H1 (cell line): ENCODE measurements around the gene DENND1A. TPM values are rescaled to one million over a fixed set of nuclear protein-coding genes. Genes with fewer than 3 reads are reported as not detected.

ENCODE experiments used
- CTCF ChIA-PET: fragments of 300-600 bp; sonication (Branson Sonifier 250); formaldehyde crosslinking; loops from one replicate; lab custom pipeline; 2021; ENCODE audit not compliant: partially characterized antibody; lab: Charles Lee
- POLR2A ChIA-PET: fragments of 300-600 bp; sonication (Branson Sonifier 250); formaldehyde crosslinking; loops from one replicate; lab custom pipeline; 2021; ENCODE audit warnings: inconsistent platforms; ENCODE audit not compliant: partially characterized antibody; lab: Charles Lee
- DNase-seq, 2 experiments: peaks; one replicate each; pipeline versions ENCODE4 v3.0.0 to v3.0.0-alpha.2; 2010 to 2022; ENCODE audit warnings: low spot score in 2 of 2, low read depth in 1 of 2, mixed read lengths in 1 of 2
- FAIRE-seq: peaks from 2 replicates; lab custom pipeline; 2011; peaks lifted over from hg19 to GRCh38; lab: Jason Lieb, UNC
- H2AFZ ChIP-seq: 2 replicates; pipeline ENCODE4 v1.8.1; 2012; ENCODE audit warnings: low read length, inconsistent platforms
- H2AK5ac ChIP-seq: 2 replicates; pipeline ENCODE4 v1.6.1; 2013; ENCODE audit warnings: low read depth, low read length
- H2BK120ac ChIP-seq: replicated peaks from 2 replicates; pipeline ENCODE3; 2013; ENCODE audit warnings: low read depth, low read length, inconsistent platforms
- H2BK12ac ChIP-seq: 2 replicates; pipeline ENCODE4 v1.6.1; 2013; ENCODE audit warnings: low read depth, low read length
- H2BK15ac ChIP-seq: 2 replicates; pipeline ENCODE4 v1.6.1; 2013; ENCODE audit warnings: low read length
- H2BK20ac ChIP-seq: 2 replicates; pipeline ENCODE4 v1.6.1; 2013; ENCODE audit warnings: low read length
- H2BK5ac ChIP-seq: 2 replicates; pipeline ENCODE4 v1.6.1; 2013; ENCODE audit warnings: low read depth, low read length
- H3K14ac ChIP-seq: 2 replicates; pipeline ENCODE4 v1.6.1; 2013; ENCODE audit warnings: inconsistent platforms; ENCODE audit not compliant: insufficient read length
- H3K18ac ChIP-seq: 2 replicates; pipeline ENCODE4 v1.6.1; 2013; ENCODE audit warnings: low read length; ENCODE audit errors: extremely low read depth
- H3K23ac ChIP-seq: 2 replicates; pipeline ENCODE4 v1.6.1; 2013; ENCODE audit warnings: inconsistent platforms; ENCODE audit not compliant: insufficient read length
- H3K23me2 ChIP-seq: 2 replicates; pipeline ENCODE4 v1.6.1; 2013; ENCODE audit warnings: low read depth, low read length
- H3K27ac ChIP-seq: 2 replicates; pipeline ENCODE4 v1.6.1; 2011; ENCODE audit warnings: low read depth, low read length, inconsistent platforms
- H3K27me3 ChIP-seq, 4 experiments: replicated peaks in 1 of 4; 1 replicate in 1 of 4; 2 replicates in 3 of 4; pipeline versions ENCODE4 v1.6.1 to v1.8.1; 2011 to 2013; ENCODE audit warnings: low read length in 3 of 4, mild to moderate bottlenecking in 3 of 4, inconsistent platforms in 2 of 4, mixed read lengths in 2 of 4, moderate library complexity in 1 of 4; ENCODE audit not compliant: control insufficient read depth in 3 of 4, insufficient read depth in 3 of 4; ENCODE audit errors: extremely low read depth in 1 of 4
- H3K36me3 ChIP-seq, 4 experiments: 2 replicates each; pipeline versions ENCODE4 v1.6.1 to v1.8.1; 2011 to 2013; ENCODE audit warnings: mild to moderate bottlenecking in 4 of 4, low read length in 3 of 4, moderate library complexity in 2 of 4, control low read depth in 1 of 4, inconsistent platforms in 1 of 4; ENCODE audit not compliant: insufficient read depth in 4 of 4, control insufficient read depth in 2 of 4
- H3K4ac ChIP-seq: replicated peaks from 2 replicates; pipeline ENCODE3; 2013; ENCODE audit warnings: low read length, low read depth, mixed read lengths, inconsistent platforms; ENCODE audit not compliant: insufficient read length
- H3K4me1 ChIP-seq, 4 experiments: replicated peaks in 1 of 4; 1 replicate in 1 of 4; 2 replicates in 3 of 4; pipeline versions ENCODE4 v1.6.1 to v1.8.1; 2011 to 2013; ENCODE audit warnings: low read length in 3 of 4, inconsistent platforms in 2 of 4, mixed read lengths in 1 of 4; ENCODE audit not compliant: insufficient read depth in 4 of 4, control insufficient read depth in 3 of 4
- H3K4me2 ChIP-seq, 2 experiments: 2 replicates each; pipeline versions ENCODE4 v1.6.1 to v1.8.1; 2011 to 2013; ENCODE audit warnings: low read depth in 2 of 2, low read length in 2 of 2, control low read depth in 1 of 2, inconsistent platforms in 1 of 2, mild to moderate bottlenecking in 1 of 2; ENCODE audit not compliant: insufficient read depth in 1 of 2
- H3K4me3 ChIP-seq, 4 experiments: fragments of 200-600, 300-600 bp in 1 of 4; sonication (generic), shearing (Covaris generic), sonication (Bioruptor Twin) in 1 of 4; 2 replicates each; pipeline versions ENCODE4 v1.5.1 to v1.8.1; 2011 to 2016; ENCODE audit warnings: low read length in 4 of 4, low read depth in 3 of 4, control low read depth in 2 of 4, inconsistent platforms in 2 of 4, mild to moderate bottlenecking in 2 of 4, mixed read lengths in 1 of 4, moderate library complexity in 1 of 4; ENCODE audit not compliant: insufficient read depth in 2 of 4; ENCODE audit errors: extremely low read depth in 1 of 4
- H3K56ac ChIP-seq: replicated peaks from 2 replicates; pipeline ENCODE3; 2013; ENCODE audit warnings: low read depth, mild to moderate bottlenecking, mixed read lengths, low read length, inconsistent platforms; ENCODE audit not compliant: insufficient read length
- H3K79me1 ChIP-seq: 2 replicates; pipeline ENCODE4 v1.6.1; 2013; ENCODE audit warnings: low read depth, low read length, control low read depth
- H3K79me2 ChIP-seq, 2 experiments: 2 replicates each; pipeline versions ENCODE4 v1.6.1 to v1.8.1; 2012 to 2013; ENCODE audit warnings: low read length in 2 of 2, mild to moderate bottlenecking in 2 of 2, inconsistent platforms in 1 of 2; ENCODE audit not compliant: insufficient read depth in 2 of 2, control insufficient read depth in 1 of 2
- H3K9ac ChIP-seq, 4 experiments: replicated peaks in 1 of 4; 1 replicate in 1 of 4; 2 replicates in 3 of 4; pipeline versions ENCODE4 v1.6.1 to v1.8.1; 2011 to 2013; ENCODE audit warnings: low read depth in 3 of 4, low read length in 3 of 4, control low read depth in 2 of 4, mild to moderate bottlenecking in 2 of 4, moderate library complexity in 2 of 4, inconsistent platforms in 1 of 4; ENCODE audit errors: extremely low read depth in 1 of 4
- H3K9me3 ChIP-seq, 2 experiments: 2 replicates each; pipeline versions ENCODE4 v1.6.1 to v1.8.1; 2012 to 2013; ENCODE audit warnings: mild to moderate bottlenecking in 2 of 2, moderate library complexity in 2 of 2, control low read depth in 1 of 2, inconsistent platforms in 1 of 2, low read depth in 1 of 2, low read length in 1 of 2, mixed read lengths in 1 of 2; ENCODE audit not compliant: insufficient read depth in 2 of 2
- H4K20me1 ChIP-seq, 2 experiments: replicated peaks in 1 of 2; 2 replicates each; pipeline versions ENCODE3 to v1.8.1; 2011 to 2013; ENCODE audit warnings: inconsistent platforms in 2 of 2, low read length in 2 of 2, mild to moderate bottlenecking in 1 of 2; ENCODE audit not compliant: insufficient read depth in 2 of 2, control insufficient read depth in 1 of 2
- H4K5ac ChIP-seq: 2 replicates; pipeline ENCODE4 v1.6.1; 2013; ENCODE audit warnings: low read length, low read depth, mixed read lengths, inconsistent platforms; ENCODE audit not compliant: insufficient read length
- H4K8ac ChIP-seq: 2 replicates; pipeline ENCODE4 v1.8.0; 2013; ENCODE audit warnings: mild to moderate bottlenecking, moderate library complexity, low read length, inconsistent platforms; ENCODE audit not compliant: insufficient read depth; ENCODE audit errors: extremely low read depth
- H4K91ac ChIP-seq: replicated peaks from 2 replicates; pipeline ENCODE3; 2013; ENCODE audit warnings: low read length, mixed read lengths, inconsistent platforms; ENCODE audit not compliant: insufficient read length
- ASH2L ChIP-seq: fragments of 200-600, 300-600 bp; sonication (generic); IDR thresholded peaks from one replicate; pipeline ENCODE4 v1.7.1; 2017; ENCODE audit warnings: low read length
- CBX8 ChIP-seq: fragments of 300-800, 300-1000 bp; sonication (generic); IDR thresholded peaks from 2 replicates; pipeline ENCODE4 v1.7.1; 2016; ENCODE audit warnings: low read depth, low read length, borderline replicate concordance
- CHD1 ChIP-seq: IDR thresholded peaks from 2 replicates; pipeline ENCODE4 v1.6.1; 2012; ENCODE audit warnings: low read depth, low read length, improper control_type of control experiment
- CREB1 ChIP-seq: IDR thresholded peaks from 2 replicates; pipeline ENCODE4 v1.6.1; 2012; ENCODE audit warnings: inconsistent platforms
- FOSL1 ChIP-seq: IDR thresholded peaks from 2 replicates; pipeline ENCODE4 v1.6.1; 2011; ENCODE audit warnings: mild to moderate bottlenecking, low read depth, low read length, moderate library complexity; ENCODE audit not compliant: insufficient read depth
- GABPA ChIP-seq: IDR thresholded peaks from 2 replicates; pipeline ENCODE4 v1.6.1; 2011; ENCODE audit warnings: mild to moderate bottlenecking, low read length, moderate library complexity, borderline replicate concordance; ENCODE audit not compliant: insufficient read depth
- KDM1A ChIP-seq: fragments of 200-600, 300-600 bp; sonication (generic); IDR thresholded peaks from 2 replicates; pipeline ENCODE4 v1.7.1; 2016; ENCODE audit warnings: mild to moderate bottlenecking, low read length, borderline replicate concordance
- MAFK ChIP-seq: IDR thresholded peaks from 2 replicates; pipeline ENCODE4 v1.6.1; 2012; ENCODE audit warnings: low read depth, mild to moderate bottlenecking, improper control_type of control experiment, low read length
- NRF1 ChIP-seq: IDR thresholded peaks from 2 replicates; pipeline ENCODE4 v1.6.1; 2011; ENCODE audit warnings: mild to moderate bottlenecking, low read depth, low read length, improper control_type of control experiment
- POU5F1 ChIP-seq: IDR thresholded peaks from 2 replicates; pipeline ENCODE4 v1.6.1; 2011; ENCODE audit warnings: low read depth, mild to moderate bottlenecking, low read length, moderate library complexity
- RBBP5 ChIP-seq: IDR thresholded peaks from 2 replicates; pipeline ENCODE4 v1.7.1; 2012; ENCODE audit warnings: low read depth, mild to moderate bottlenecking, inconsistent platforms, low read length, moderate library complexity, borderline replicate concordance
- SP1 ChIP-seq: IDR thresholded peaks from 2 replicates; pipeline ENCODE4 v1.6.1; 2011; ENCODE audit warnings: low read depth, low read length
- SP4 ChIP-seq: IDR thresholded peaks from 2 replicates; pipeline ENCODE4 v1.6.1; 2012; ENCODE audit warnings: low read length, inconsistent platforms
- SRF ChIP-seq: IDR thresholded peaks from 2 replicates; pipeline ENCODE4 v1.6.1; 2011; ENCODE audit warnings: mild to moderate bottlenecking, low read depth, low read length, moderate library complexity
- TAF7 ChIP-seq: optimal IDR thresholded peaks from 2 replicates; pipeline ENCODE3; 2011; ENCODE audit warnings: low read depth, mild to moderate bottlenecking, inconsistent platforms, low read length, moderate library complexity, borderline replicate concordance
- WGBS, 2 experiments: shearing (Covaris generic) in 1 of 2; methylation state at CpG; one replicate each; pipeline versions ENCODE4 v1.1.6 to v1.1.7; 2013 to 2015; ENCODE audit warnings: low lambda C conversion rate in 2 of 2, mixed read lengths in 2 of 2, inconsistent platforms in 1 of 2, low coverage in 1 of 2, missing lambda C conversion rate in 1 of 2; ENCODE audit not compliant: insufficient replicate concordance in 2 of 2, insufficient coverage in 1 of 2, insufficient read length in 1 of 2; ENCODE audit errors: extremely low coverage in 1 of 2, missing lambda C conversion rate in 1 of 2; 5-methylcytosine and 5-hydroxymethylcytosine counted together
- polyA plus RNA-seq, 7 experiments: library from polyadenylated mRNA; depleted of rRNA in 3 of 7; stranded (reverse) in 5 of 7; unstranded in 2 of 7; fragments of >200 nt in 5 of 7; fragments of 200-250 nt in 2 of 7; gene quantifications; 1 replicate in 5 of 7; 2 replicates in 1 of 7; 4 replicates in 1 of 7; pipeline versions ENCODE4 v1.2.1 to v1.2.3, GENCODE V29; 2011 to 2013; ENCODE audit warnings: missing spikeins in 2 of 7, mixed read lengths in 2 of 7
- total RNA-seq: library from RNA; stranded (reverse); fragmentation: NEBNext Ultra II Directional; extraction: Animal tissue kit (Norgen Biotek cat#: 25700); gene quantifications from 2 replicates; pipeline ENCODE4 v1.2.1, GENCODE V29; 2021

The DENND1A gene
- total and polyA plus RNA-seq, 2 of the 8 experiments (the other 6 are each of a cell fraction or from before 2014, with no cell fraction given), result 24.1 to 26.4 TPM

DNA sequence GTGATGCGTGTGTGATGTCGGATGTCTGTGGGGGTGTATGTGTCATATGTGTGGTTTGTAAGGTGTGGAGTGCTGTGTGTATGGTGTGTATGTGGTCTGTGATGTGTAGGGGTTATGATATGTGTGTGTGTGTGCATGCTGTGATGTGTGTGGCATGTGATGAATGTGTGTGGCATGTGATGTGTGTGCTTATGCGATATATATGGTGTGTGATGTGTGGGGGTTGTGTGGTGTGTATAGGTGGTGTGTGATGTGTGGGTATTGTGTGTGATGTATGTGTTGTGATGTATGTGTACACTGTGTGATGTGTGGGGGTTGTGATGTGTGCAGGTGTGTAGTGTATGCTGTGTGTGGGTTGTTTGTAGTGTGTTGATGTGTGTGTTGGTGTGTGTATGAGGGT lies 583.1 kb downstream of the DENND1A start:
- Histone ChIP-seq H3K79me2 (no peaks in the 10 kb centered on the region), H3K4me1 (peaks cover 0 to 11% (median 0%) of the 10 kb centered on the region in 4 experiments; a peak in 2 of 7 replicates), H2AK5ac (peak overlapping the region; percentile 88; the same call in 1 of the 2 replicates), H4K8ac (no peak overlapping the region; the same call in 1 of the 2 replicates), H2BK12ac (peak overlapping the region; percentile 86; the same call in 1 of the 2 replicates), H3K14ac (no peak overlapping the region), H3K18ac (no peak overlapping the region), H3K4me2 (no peak overlapping the region), H2BK120ac (no peak overlapping the region), H3K27ac (no peak overlapping the region), H3K9ac (no peak overlapping the region), H2BK15ac (peak overlapping the region; percentile 77; the same call in 1 of the 2 replicates), H2AFZ (no peak overlapping the region), H2BK20ac (peak overlapping the region; percentile 44; the same call in 1 of the 2 replicates), H3K4ac (peak overlapping the region; percentile 48), H4K20me1 (peaks cover 0 to 10% of the 10 kb centered on the region in 2 experiments), H2BK5ac (peak overlapping the region; percentile 42; the same call in 1 of the 2 replicates), H3K4me3 (no peak overlapping the region), H3K56ac (peak overlapping the region; percentile 99), H3K9me3 (no peaks in the 10 kb centered on the region), H3K36me3 (no peaks in the 10 kb centered on the region), H3K27me3 (no peaks in the 10 kb centered on the region), H3K79me1 (no peaks in the 10 kb centered on the region), H4K5ac (no peak overlapping the region), H3K23me2 (peaks cover 11% of the 10 kb centered on the region), H3K23ac (no peak overlapping the region), H4K91ac (peak overlapping the region; percentile 88)
- DNase-seq (no peak), FAIRE-seq (no peak)
- CTCF ChIA-PET, result no interaction called here
- POLR2A ChIA-PET, result no interaction called here
- WGBS, 2 experiments, result 90 to 100% methylated on average over 1 to 3 of the region's 3 CpGs
- TF ChIP-seq CBX8 (no peak), KDM1A (no peak), SP1 (no peak), FOSL1 (no peak), CHD1 (no peak), SP4 (no peak), TAF7 (no peak), GABPA (no peak), MAFK (no peak), RBBP5 (no peak), SRF (no peak), NRF1 (no peak), POU5F1 (no peak), CREB1 (no peak), ASH2L (no peak)
